Measurements from ENCODE around the gene APLNR.

The APLNR gene

GRCh38 chr11:57191311-57192219, 45.5 kb downstream of the APLNR start:
- TF ChIP-seq, protein P1, sequence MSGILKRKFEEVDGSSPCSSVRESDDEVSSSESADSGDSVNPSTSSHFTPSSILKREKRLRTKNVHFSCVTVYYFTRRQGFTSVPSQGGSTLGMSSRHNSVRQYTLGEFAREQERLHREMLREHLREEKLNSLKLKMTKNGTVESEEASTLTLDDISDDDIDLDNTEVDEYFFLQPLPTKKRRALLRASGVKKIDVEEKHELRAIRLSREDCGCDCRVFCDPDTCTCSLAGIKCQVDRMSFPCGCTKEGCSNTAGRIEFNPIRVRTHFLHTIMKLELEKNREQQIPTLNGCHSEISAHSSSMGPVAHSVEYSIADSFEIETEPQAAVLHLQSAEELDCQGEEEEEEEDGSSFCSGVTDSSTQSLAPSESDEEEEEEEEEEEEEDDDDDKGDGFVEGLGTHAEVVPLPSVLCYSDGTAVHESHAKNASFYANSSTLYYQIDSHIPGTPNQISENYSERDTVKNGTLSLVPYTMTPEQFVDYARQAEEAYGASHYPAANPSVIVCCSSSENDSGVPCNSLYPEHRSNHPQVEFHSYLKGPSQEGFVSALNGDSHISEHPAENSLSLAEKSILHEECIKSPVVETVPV (CRISPR knock-in tag; IDR thresholded peaks at IDR 0.05) = no peak
- TF ChIP-seq ZC3H10 (CRISPR knock-in tag; IDR thresholded peaks at IDR 0.05) (no peak), OSR1 (CRISPR knock-in tag; IDR thresholded peaks at IDR 0.05) (no peak), BACH2 (CRISPR knock-in tag; IDR thresholded peaks at IDR 0.05; ENCODE audit: borderline replicate concordance) (no peak), ARNTL (CRISPR knock-in tag; IDR thresholded peaks at IDR 0.05; ENCODE audit: borderline replicate concordance, low read depth) (no peak), ZNF8 (CRISPR knock-in tag; IDR thresholded peaks at IDR 0.05) (no peak), GLIS3 (CRISPR knock-in tag; IDR thresholded peaks at IDR 0.05) (no peak), PPARA (CRISPR knock-in tag; IDR thresholded peaks at IDR 0.05; ENCODE audit: borderline replicate concordance) (no peak), RARB (CRISPR knock-in tag; IDR thresholded peaks at IDR 0.05) (no peak), ZNF70 (CRISPR knock-in tag; IDR thresholded peaks at IDR 0.05) (no peak), TCF4 (CRISPR knock-in tag; IDR thresholded peaks at IDR 0.05; ENCODE audit: borderline replicate concordance) (no peak), ESRRG (CRISPR knock-in tag; IDR thresholded peaks at IDR 0.05) (no peak), TOX (CRISPR knock-in tag; IDR thresholded peaks at IDR 0.05; ENCODE audit: borderline replicate concordance) (no peak)
- TF ChIP-seq, protein P2, sequence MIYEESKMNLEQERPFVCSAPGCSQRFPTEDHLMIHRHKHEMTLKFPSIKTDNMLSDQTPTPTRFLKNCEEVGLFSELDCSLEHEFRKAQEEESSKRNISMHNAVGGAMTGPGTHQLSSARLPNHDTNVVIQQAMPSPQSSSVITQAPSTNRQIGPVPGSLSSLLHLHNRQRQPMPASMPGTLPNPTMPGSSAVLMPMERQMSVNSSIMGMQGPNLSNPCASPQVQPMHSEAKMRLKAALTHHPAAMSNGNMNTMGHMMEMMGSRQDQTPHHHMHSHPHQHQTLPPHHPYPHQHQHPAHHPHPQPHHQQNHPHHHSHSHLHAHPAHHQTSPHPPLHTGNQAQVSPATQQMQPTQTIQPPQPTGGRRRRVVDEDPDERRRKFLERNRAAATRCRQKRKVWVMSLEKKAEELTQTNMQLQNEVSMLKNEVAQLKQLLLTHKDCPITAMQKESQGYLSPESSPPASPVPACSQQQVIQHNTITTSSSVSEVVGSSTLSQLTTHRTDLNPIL (CRISPR knock-in tag; IDR thresholded peaks at IDR 0.05; ENCODE audit: low read depth) = no peak
- ATAC-seq = no peak

- TF ChIP-seq, protein P2 (CRISPR knock-in tag; IDR thresholded peaks at IDR 0.05; ENCODE audit: low read depth) = no peak
- no peak for TF ChIP-seq TOX (CRISPR knock-in tag; IDR thresholded peaks at IDR 0.05; ENCODE audit: borderline replicate concordance)
- no peak for TF ChIP-seq ISL1 (CRISPR knock-in tag; IDR thresholded peaks at IDR 0.05)
- TF ChIP-seq, protein P1 (CRISPR knock-in tag; IDR thresholded peaks at IDR 0.05) = no peak
- no peak for ATAC-seq
Measured at GRCh38 chr11:57190548-57190947, 46.5 kb downstream of the APLNR start.

All from SK-N-SH treated with all-trans-retinoic acid at 6 μM for 48 hours (cell line).